C1 segment of cervical spinal cord (tissue), 14 donors: ENCODE data around the gene ZNF44.
A peak's percentile ranks its signal among the peaks of the same experiment; 100 is the strongest.
"Not testable (repeated sequence)": the region's sequence is repeated elsewhere in the genome, so short reads cannot be mapped to it uniquely, and the experiment has no call there.

Source experiments
- DNase-seq, 14 donors: peaks; one replicate each; lab custom pipeline; 2025; lab: John Stamatoyannopoulos, UW

Gene ZNF44

DNA sequence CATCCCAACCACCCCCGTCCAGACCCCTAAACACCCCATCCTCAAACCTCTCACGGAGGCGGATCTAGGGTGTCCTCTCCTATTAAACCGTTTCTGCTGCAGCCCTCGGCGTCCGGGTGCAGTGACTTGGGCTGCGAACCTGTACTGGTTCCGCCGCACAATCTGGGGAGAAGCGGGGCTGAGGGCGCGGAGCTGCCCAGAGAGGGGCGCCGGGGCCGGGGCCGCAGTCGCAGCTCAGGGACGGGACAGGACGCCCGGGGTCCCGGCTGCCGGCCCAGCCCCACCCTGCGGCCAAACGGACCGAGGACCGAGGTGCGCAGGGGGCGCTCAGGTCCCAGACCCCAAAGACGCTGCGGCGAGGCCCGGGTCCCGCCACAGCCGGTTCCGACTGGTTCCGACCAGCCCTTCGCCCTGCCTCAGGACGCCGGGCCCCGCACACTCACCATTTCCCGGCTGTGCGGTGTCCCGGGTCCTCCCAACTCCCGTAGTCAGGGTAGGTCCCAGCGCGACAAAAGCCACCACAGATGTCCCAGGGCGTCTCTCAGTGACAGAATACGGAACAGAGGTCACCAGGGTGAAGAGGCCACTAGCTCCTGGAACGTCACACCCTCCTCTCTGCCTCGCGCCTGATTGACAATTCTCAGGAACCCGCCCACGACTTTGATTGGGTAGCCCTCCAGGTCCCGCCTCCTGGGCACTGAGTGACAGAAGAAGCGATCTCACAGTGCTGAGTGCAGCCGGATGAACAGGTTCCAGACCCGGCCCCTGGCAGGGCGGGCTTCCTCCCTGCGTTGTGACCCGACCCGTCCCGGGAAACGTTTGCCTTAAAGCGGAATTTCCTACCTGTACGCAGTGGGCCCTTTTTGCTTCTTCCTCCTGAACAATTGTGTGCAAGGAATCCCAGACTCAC lies at the start of gene ZNF44:
TSS of gene ZNF44 (minus strand) at position 635 of the 910 bp plus-strand sequence. CDS start at position 446, 189 bp downstream.
- DNase-seq = peak; percentile 76 to 98 (median 94)

DNA sequence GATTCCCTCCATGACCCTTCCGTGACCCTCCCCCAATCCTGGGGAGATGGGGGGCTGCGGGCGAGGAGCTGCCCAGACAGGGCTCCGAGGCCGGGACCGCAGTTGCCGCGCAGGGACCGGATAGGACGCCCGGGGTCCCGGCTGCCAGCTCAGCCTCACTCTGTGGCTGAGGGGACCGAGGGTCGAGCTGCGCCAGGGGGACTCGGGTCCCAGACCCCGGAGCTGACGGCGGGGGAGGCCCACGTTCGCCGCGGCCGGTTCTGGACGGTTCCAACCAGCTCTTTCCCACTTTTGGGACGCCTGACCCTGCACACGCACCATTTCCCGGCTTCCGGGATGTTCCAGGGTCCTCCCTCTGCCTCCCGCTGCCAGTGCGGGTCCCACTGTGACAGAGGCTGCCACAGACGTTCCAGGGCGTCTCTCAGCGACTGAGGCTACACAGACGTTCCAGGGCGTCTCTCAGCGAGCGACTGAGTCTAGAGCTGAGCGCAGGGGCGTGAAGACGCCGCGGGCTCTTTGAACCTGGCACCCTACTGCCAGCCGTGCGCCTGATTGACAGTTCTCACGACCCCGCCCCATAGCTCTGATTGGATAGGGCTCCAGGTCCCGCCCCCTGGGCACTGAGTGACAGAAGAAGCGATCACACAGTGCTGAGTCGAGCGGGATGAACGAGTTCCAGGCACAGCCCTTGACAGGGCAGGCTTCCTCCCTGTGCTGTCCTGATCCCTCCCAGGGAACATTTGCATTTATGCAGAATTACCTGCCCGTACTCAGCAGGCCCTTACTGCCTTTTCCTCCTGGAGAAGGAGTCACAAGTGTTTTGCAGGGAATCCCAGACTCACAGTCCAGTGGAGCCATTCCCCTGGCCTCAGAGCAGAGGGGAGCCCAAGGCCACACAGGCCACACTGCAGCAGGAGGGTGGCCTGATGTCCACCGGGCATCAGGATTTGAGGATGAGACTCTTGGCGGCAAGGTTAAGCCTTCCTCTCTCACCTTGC lies 38.8 kb upstream of the ZNF44 start, which contains the start of gene ZNF563:
TSS of gene ZNF563 (minus strand) at position 472 of the 998 bp plus-strand sequence. CDS start at position 321, 151 bp downstream.
- peak; percentile 51 to 98 (median 92) for DNase-seq

DNA sequence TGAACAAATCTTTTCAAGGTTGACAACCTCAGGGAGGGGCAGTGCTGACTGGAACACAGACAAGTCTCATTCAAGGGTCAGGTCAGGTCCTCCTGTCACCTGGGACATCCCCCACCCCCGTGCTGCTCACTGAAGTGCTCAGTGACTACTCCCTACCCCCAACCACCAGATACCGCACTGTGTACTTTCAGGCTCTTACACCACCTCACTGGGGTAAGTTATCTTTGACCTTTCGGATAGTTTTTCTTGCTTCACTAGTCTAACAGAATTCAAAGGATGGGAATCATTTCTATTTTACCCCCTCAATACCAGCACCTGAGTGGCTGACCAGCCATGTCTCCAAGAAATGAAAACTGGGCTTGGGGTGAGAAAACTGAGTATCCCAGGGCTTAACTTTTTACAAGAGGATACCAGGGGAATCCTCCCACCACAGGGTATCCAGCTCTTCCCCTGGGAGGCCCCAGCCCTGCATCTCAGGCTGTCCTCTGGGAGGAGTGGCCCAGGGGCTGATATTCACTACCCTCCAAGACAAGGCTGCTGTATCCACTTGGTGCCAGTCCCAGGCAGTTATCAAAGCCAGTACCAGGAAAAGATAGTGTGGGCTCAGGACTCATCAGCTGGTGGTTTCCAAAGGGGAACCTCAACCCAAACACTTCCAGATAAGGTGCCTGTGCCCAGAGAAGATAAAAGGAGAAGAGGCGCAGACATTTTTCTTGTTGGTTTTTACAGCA lies 36.7 kb upstream of the ZNF44 start:
- no peak for DNase-seq

DNA sequence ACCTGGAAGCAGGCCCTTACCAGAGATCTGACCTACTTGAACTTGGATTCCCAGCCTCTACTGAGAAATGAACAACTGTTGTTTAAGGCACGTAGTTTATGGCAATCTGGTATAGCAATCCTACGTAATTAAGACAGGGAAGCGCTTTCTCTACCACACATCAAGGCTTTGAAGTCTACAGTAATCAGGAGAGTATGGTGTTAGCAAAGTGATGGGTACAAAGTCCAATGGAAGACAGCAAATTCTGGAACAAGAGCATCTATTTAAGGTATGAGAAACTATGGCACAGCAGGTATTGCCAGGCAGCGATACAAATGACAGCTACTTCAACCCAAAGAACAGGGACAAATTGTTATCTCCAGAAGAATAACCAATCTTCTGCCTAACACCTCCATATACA lies 35.7 kb upstream of the ZNF44 start:
- no peak for DNase-seq

DNA sequence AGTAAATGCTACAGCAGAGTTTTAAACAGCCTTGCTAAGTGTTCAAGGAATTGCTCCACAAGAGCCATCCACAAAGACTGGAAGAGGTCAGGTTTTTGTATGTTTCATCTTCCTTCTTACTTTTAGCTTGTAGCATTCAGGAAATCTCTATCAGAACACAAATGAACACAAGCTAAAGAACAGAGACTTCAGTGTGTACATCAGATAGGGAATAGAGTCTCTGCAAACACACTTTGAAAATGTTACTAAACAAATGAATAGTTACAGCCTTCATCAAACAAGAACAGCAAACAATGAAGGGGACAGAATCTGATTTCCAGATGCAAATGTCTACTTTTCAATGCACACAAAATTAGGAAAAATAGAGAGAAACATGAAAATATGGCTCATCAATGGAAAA lies 31.0 kb upstream of the ZNF44 start:
- DNase-seq = no peak

DNA sequence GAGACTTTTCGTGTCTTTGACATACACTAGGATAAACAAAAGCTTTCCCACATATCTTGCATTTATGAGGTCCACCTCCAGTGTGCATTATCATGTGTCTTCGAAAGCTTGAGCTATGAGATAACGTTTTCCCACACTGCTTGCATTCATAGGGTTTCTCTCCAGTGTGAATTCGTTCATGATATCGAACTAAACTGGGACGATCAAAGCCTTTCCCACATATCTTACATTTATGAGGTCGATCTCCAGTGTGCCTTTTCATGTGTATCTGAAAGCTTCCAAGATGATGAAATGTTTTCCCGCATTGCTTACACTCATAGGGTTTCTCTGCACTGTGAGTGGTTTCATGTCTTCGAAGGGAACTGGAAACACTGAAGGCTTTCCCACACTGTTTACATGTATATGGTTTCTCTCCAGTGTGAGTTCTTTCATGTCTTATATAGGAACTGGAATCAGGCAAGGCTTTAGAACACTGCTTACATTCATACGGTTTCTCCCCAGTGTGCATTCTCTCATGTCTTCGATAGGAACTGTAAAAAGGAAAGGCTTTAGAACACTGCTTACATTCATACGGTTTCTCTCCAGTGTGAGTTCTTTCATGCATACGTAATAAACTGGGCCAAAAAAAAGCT lies 24.2 kb upstream of the ZNF44 start:
- DNase-seq = no peak

DNA sequence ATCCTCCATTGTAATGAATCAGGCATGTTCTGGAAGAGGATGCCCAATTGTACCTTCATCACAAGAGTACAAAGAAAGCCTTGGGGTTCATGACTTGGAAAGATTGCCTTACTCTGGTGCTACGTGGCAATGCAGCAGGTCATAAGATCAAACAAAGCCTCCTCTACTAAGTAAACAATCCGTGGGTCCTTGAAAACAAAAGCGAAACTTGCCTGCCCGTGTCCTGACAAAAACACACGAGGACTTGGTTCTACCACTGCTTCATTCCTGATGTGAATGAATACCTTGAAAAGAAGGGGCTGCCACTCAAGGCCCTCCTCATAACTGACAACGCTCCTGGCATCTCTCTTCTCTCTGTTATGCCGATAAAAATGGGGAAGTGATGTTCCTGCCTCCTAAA lies 19.9 kb upstream of the ZNF44 start:
- DNase-seq = no peak

DNA sequence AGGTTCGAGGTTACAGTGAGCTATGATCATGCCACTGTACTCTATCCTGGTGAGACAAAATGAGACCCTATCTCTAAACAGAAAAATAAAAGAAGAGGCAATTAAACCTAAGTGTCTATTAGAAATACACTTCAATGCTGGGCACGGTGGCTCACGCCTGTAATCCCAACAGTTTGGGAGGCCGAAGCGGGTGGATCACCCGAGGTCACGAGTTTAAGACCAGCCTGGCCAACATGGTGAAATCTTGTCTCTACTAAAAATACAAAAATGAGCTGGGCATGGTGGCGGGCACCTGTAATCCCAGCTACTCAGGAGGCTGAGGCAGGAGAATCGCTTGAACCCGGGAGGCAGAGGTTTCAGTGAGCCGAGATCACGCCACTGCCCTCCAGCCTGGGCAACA lies 14.2 kb upstream of the ZNF44 start:
- DNase-seq = not testable (repeated sequence)

DNA sequence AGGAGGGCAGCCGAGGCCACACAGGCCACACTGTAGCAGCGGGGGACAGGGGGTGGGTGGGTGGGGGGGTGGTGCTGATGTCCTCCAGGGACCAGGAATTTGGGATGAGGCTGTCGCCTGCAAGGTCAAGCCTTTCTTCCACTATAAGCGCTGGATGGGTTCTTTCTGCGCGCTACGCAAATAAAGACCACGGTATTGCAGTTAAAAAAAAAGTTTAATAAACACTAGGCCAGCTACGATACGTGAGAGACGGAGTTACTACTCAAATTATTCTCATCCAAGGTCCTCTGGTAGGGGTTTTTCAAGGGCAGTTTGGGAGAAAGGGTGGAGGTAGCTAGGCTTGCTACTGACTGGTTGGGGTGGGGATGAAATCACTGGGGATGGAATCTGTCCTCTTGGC lies 508 bp upstream of the ZNF44 start:
- peak in 1 of 14 donors; percentile 7 for DNase-seq

DNA sequence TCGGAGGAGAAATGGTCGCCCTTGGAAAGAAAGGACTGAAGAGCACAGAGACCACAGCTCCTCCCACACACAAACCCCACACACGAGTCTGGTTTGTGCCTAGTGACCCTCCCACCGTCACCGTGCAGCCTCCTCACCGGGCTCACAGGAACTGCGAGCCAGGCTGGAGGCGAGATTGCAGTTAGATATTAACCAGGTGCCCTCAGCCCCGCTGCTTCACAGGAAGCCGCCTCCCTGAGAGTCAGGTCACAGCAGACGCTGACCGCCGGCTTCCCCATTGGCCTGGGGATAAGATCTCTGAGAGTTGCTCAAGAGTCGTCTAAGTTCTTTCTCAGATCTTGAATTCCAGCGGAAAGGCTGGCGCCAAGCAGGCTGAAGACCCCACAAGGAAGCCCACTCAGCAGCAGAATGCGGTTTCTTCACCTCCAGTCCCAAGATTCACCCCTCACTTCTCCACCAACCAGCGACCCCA lies 870 bp downstream of the ZNF44 start:
- peak in 9 of 14 donors; percentile 7 to 59 (median 32) for DNase-seq

DNA sequence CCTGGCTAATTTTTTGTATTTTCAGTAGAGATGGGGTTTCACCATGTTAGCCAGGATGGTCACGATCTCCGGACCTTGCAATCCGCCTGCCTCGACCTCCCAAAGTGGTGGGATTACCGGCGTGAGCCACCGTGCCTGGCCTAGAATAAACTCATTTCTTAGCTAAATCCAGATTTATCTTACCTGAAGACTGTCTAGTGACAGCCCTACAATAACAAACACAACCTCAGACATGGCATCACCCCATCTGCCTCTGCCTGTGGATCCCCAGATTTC lies 5.0 kb downstream of the ZNF44 start:
- DNase-seq = no peak

DNA sequence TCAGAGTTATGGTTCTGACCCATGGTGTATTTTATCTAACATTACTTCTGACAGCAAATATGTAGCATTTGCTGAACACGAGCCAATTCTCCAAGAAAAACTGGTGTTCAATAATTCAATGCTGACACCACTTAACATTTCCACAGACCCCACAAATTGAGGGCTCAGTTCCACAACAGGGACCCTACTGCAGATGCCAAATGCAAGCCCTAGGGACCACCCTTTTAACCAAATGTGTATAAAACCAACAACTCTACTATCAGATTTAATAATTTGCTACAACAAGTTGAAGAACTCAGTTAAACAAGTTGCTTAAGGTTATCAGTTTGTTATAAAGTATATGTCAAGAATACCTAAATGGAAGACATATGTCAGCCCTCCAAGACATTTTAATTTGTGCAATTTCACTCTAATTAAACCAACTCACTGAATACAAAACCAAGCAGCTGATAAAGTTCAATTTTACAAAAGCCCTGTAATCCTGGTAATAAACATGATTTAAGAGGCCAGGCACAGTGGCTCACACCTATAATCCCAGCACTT lies 6.7 kb downstream of the ZNF44 start:
- no peak for DNase-seq

DNA sequence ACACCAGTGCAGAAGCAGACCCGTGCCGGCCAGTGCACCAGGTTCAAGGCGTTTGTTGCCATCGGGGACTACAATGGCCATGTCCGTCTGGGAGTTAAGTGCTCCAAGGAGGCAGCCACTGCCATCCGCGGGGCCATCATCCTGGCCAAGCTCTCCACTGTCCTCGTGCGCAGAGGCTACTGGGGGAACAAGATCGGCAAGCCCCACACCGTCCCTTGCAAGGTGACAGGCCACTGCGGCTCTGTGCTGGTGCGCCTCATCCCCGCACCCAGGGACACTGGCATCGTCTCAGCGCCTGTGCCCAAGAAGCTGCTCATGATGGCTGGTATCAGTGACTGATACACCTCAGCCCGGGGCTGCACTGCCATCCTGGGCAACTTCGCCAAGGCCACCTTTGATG lies 10.1 kb downstream of the ZNF44 start:
- DNase-seq = no peak

DNA sequence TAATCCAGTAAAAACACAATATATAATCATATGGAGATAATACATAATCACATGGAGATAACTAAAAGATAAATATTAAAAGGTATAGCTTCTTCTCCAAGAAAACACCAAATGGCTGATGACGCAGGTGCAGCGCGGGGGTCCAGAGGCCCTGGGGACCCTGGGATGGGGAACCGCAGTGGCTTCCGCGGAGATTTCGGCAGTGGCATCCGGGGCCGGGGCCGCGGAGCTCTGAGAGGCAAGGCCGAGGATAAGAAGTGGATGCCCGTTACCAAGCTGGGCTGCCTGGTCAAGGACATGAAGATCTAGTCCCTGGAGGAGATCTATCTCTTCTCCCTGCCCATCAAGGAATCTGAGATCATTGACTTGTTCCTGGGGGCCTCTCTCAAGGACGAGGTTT lies 10.5 kb downstream of the ZNF44 start:
- DNase-seq = no peak

DNA sequence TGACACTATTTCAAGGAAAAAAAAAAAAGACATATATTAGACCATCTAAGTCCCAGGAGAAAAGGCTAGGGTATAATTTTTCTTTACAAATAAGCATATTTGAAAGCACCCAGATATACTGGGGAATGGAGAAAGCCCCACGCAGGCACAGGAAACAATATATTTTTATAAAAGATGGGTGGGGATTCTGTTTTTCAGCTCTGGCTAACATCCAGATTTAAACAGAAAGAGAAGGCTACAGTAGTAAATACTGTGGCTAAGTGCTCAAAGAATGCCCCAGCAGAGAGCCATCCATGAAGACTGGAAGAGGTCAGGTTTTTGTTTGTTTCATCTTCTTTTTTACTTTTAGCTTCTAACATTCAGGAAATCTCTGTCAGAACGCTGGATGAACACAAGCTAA lies 16.0 kb downstream of the ZNF44 start:
- no peak for DNase-seq

DNA sequence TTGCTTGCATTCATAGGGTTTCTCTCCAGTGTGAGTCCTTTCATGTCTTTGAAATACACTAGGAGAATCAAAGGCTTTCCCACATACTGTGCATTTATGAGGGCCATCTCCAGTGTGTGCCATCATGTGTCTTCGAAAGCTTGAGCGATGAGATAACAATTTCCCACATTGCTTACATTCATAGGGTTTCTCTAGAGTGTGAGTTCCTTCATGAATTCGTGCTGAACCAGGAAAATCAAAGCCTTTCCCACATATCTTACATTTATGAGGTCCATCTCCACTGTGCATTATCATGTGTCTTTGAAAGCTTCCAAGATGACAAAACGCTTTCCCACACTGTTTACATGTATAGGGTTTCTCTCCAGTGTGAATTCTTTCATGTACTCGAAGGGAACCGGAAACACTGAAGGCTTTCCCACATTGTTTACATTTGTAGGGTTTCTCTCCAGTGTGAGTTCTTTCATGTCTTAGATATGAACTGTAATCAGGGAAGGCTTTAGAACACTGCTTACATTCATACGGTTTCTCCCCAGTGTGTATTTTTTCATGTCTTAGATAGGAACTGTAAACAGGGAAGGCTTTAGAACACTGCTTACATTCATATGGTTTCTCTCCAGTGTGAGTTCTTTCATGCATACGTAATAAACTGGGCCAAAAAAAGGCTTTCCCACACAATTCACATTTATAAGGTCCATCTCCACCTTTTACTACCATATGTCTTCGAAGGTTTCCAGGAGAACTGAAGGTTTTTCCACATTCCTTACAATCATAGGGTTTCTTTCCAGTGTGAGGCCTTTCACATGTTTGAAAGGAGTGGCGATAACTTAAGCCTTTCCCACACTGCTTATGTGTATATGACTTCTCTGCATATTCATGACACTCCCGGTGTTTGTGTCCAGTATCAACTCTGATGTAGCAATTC lies 21.4 kb downstream of the ZNF44 start:
- DNase-seq = no peak

DNA sequence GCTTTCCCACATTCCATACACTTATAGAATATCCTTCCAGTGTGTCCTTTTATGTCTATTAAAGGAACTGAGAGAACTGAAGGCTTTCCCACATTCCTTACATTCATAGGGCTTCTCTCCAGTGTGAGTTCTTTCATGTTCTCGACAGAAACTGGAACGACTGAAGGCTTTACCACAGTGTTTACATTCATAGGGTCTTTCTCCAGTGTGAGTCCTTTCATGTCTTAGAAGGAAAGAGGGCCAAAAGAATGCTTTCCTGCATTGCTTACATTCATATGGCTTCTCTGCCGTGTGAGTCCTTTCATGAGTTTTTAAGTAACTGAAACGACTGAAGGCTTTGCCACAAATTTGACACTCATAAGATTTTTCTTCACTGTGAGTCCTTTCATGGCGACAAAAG lies 22.3 kb downstream of the ZNF44 start:
- no peak for DNase-seq

DNA sequence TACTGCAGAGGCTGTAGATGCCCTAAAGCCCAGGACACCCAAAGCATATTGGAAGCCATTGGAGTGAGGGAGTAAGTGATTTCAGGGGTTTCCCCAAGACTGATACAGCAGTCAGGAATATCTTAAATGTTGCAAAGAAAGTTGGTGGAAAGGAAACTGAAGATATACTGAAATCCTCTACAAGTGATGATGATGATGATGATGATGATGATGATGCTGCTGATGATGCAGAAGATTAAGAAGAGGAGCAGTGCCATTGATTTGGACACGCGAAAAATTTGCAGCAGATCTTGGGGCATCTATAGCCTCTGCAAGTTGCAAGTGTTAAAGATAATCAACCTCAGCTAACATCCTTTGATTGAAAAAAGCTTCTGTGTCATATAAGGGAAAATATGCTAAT lies 23.8 kb downstream of the ZNF44 start:
- DNase-seq = no peak

DNA sequence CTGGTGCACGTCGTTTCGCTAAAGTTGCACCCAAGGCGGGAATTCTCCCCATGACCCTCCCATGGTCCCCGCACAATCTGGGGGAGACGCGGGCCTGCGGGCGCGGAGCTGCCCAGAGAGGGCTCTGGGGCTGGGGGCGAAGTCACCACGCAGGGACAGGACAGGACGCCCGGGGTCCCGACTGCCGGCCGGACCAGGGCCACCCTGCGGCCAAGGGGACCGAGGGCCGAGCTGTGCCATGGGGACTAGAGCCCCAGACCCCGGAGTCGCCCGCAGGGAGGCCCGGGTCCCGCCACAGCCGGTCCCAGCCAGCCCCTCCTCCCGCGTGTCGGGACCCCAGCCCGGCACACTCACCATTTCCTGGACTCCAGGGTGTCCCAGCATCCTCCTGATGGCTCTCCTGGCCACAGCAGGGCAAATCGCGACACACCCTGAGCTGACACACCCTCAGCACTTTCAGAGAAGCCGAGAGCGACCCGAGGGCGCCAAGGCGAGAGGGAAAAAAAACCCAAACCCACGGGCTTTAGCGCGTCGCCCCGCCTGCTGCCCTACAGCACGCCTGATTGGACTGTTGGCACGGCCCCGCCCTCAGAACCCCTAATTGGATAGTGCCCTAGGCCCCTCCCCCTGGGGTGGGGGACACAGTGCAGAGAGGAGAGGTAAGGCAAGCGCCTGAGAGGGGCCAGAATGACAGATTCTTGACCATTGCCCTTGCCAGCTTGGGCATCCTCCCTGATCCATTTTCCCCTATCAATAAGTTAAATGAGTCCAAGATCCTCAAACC lies 28.6 kb downstream of the ZNF44 start:
- no peak for DNase-seq
